HG03196 (cell line): Measurements from ENCODE around the gene CRIP1.

Source experiments
- ATAC-seq: cut with Tn5 transposase; IDR thresholded peaks from one replicate; pipeline ENCODE4 v1.9.1; 2021; ENCODE audit not compliant: unreplicated experiment

Gene CRIP1

GRCh38 chr14:105450864-105451720, 35.6 kb upstream of the CRIP1 start:
- no peak for ATAC-seq

GRCh38 chr14:105452963-105453362, 33.7 kb upstream of the CRIP1 start:
- ATAC-seq, result no peak

GRCh38 chr14:105453847-105454246, 32.8 kb upstream of the CRIP1 start:
- no peak for ATAC-seq

GRCh38 chr14:105455086-105455640, 31.5 kb upstream of the CRIP1 start:
- no peak for ATAC-seq

- no peak for ATAC-seq
Observed at GRCh38 chr14:105455766-105456660, 30.7 kb upstream of the CRIP1 start.

GRCh38 chr14:105456736-105457617, 29.7 kb upstream of the CRIP1 start:
- ATAC-seq, result no peak

GRCh38 chr14:105458010-105458409, 28.7 kb upstream of the CRIP1 start:
- ATAC-seq, result no peak

GRCh38 chr14:105458571-105458970, 28.1 kb upstream of the CRIP1 start:
- no peak for ATAC-seq

- ATAC-seq, result no peak
Observed at GRCh38 chr14:105460116-105460515, 26.6 kb upstream of the CRIP1 start.

GRCh38 chr14:105460616-105461015, 26.1 kb upstream of the CRIP1 start:
- ATAC-seq, result no peak

- ATAC-seq, result no peak
Observed at GRCh38 chr14:105461903-105462302, 24.8 kb upstream of the CRIP1 start.

GRCh38 chr14:105464501-105464900, 22.2 kb upstream of the CRIP1 start:
- ATAC-seq, result no peak

GRCh38 chr14:105465209-105466031, 21.3 kb upstream of the CRIP1 start:
- no peak for ATAC-seq

GRCh38 chr14:105466531-105467248, 20.0 kb upstream of the CRIP1 start:
- ATAC-seq, result no peak

GRCh38 chr14:105467249-105467941, 19.3 kb upstream of the CRIP1 start:
- no peak for ATAC-seq

GRCh38 chr14:105467942-105468471, 18.7 kb upstream of the CRIP1 start:
- ATAC-seq, result no peak

GRCh38 chr14:105468621-105469241, 18.0 kb upstream of the CRIP1 start:
- no peak for ATAC-seq
